Caco-2 (cell line): ENCODE results near the gene B9D2. TPM values are rescaled to one million over a fixed set of nuclear protein-coding genes. Genes with fewer than 3 reads are reported as not detected.
A peak's percentile ranks its signal among the peaks of the same experiment; 100 is the strongest.

Experiments
- Bru-seq: library from RNA; stranded (reverse); fragments of 400-500 nt; gene quantifications from one replicate; lab custom pipeline; 2021; lab: Mats Ljungman, UMichigan
- BruChase-seq, 2 experiments: library from RNA; stranded (reverse); fragments of 400-500 nt; gene quantifications; one replicate each; lab custom pipeline; 2021; lab: Mats Ljungman, UMichigan
- BruUV-seq: library from RNA; stranded (reverse); fragments of 400-500 nt; replicated peaks from 2 replicates; lab custom pipeline; 2021; lab: Mats Ljungman, UMichigan
- CTCF ChIA-PET: fragments of 300-600 bp; sonication (Branson Sonifier 250); formaldehyde crosslinking; loops from one replicate; lab custom pipeline; 2022; ENCODE audit warnings: antibody characterized with exemption; lab: Charles Lee
- POLR2A ChIA-PET: fragments of 300-600 bp; sonication (Branson Sonifier 250); formaldehyde crosslinking; loops from one replicate; lab custom pipeline; 2022; ENCODE audit warnings: antibody characterized with exemption; lab: Charles Lee
- DNase-seq, 2 experiments: peaks; one replicate each; pipeline versions ENCODE4 v3.0.0 to v3.0.0-alpha.2; 2020 to 2022
- H3K27me3 ChIP-seq: replicated peaks from 2 replicates; pipeline ENCODE4 v1.6.0; 2011; ENCODE audit warnings: low read length; ENCODE audit not compliant: control insufficient read depth, insufficient read depth
- H3K36me3 ChIP-seq: 2 replicates; pipeline ENCODE4 v1.5.1; 2011; ENCODE audit warnings: low read length; ENCODE audit not compliant: control insufficient read depth, insufficient read depth
- H3K4me1 ChIP-seq: fragments of 250-450 bp; sonication (Bioruptor Pico); 2 replicates; pipeline ENCODE4 v1.5.1; 2020; ENCODE audit warnings: mild to moderate bottlenecking
- H3K4me3 ChIP-seq: 2 replicates; pipeline ENCODE4 v1.5.1; 2011; ENCODE audit warnings: low read depth, mild to moderate bottlenecking, control low read depth, low read length
- H3K9me3 ChIP-seq: fragments of 250-450 bp; sonication (Bioruptor Pico); 2 replicates; pipeline ENCODE4 v1.5.1; 2020; ENCODE audit warnings: mild to moderate bottlenecking, moderate library complexity
- H3K27ac Mint-ChIP-seq: one replicate; pipeline ENCODE4 v1.8.0; 2022; ENCODE audit warnings: mixed read lengths; ENCODE audit not compliant: unreplicated experiment
- H3K27me3 Mint-ChIP-seq: one replicate; pipeline ENCODE4 v1.8.0; 2022; ENCODE audit warnings: mixed read lengths; ENCODE audit not compliant: insufficient read depth, unreplicated experiment
- H3K36me3 Mint-ChIP-seq: one replicate; pipeline ENCODE4 v1.8.0; 2022; ENCODE audit warnings: mild to moderate bottlenecking, mixed read lengths; ENCODE audit not compliant: insufficient read depth, unreplicated experiment
- H3K4me1 Mint-ChIP-seq: one replicate; pipeline ENCODE4 v1.8.0; 2022; ENCODE audit warnings: low read depth, mixed read lengths; ENCODE audit not compliant: unreplicated experiment
- H3K4me3 Mint-ChIP-seq: one replicate; pipeline ENCODE4 v1.8.0; 2022; ENCODE audit warnings: mild to moderate bottlenecking, moderate library complexity, mixed read lengths; ENCODE audit not compliant: unreplicated experiment
- H3K9me3 Mint-ChIP-seq: one replicate; pipeline ENCODE4 v1.8.0; 2022; ENCODE audit warnings: mixed read lengths; ENCODE audit not compliant: unreplicated experiment
- intact Hi-C: fragments of 100-400 bp; cut with micrococcal nuclease; formaldehyde crosslinking; loops from one replicate; pipeline ENCODE4 v1.10.0; 2022; ENCODE audit not compliant: unreplicated experiment
- long read RNA-seq: library from polyadenylated mRNA; stranded (forward); transcript quantifications from one replicate; pipeline ENCODE4 v2.0.0, GENCODE V29; 2022
- total RNA-seq: library from RNA; stranded (reverse); gene quantifications from 2 replicates; pipeline ENCODE4 v1.2.3, GENCODE V29; 2022
- TF ChIP-seq, protein P1 (sequence below), 2 experiments: fragments of 200-600 bp in 1 of 2; IDR thresholded peaks; 1 replicate in 1 of 2; 2 replicates in 1 of 2; pipeline versions ENCODE4 v1.5.1 to v1.8.0; 2011 to 2022; ENCODE audit warnings: antibody characterized with exemption in 1 of 2, control low read depth in 1 of 2, inconsistent platforms in 1 of 2, low read depth in 1 of 2, low read length in 1 of 2, mild to moderate bottlenecking in 1 of 2, moderate library complexity in 1 of 2; ENCODE audit not compliant: insufficient read depth in 1 of 2, severe bottlenecking in 1 of 2, unreplicated experiment in 1 of 2

B9D2 gene, protein sequence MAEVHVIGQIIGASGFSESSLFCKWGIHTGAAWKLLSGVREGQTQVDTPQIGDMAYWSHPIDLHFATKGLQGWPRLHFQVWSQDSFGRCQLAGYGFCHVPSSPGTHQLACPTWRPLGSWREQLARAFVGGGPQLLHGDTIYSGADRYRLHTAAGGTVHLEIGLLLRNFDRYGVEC
- 3.6 and 4.0 TPM in 2 replicates for total RNA-seq
- percentile 45 among the genes with signal in this experiment for Bru-seq, nascent RNA
- BruChase-seq, experiment 1, labeled RNA remaining after a 2-hour chase = percentile 43 among the genes with signal in this experiment
- BruChase-seq, experiment 2, labeled RNA remaining after a 6-hour chase = percentile 36 among the genes with signal in this experiment
- long read RNA-seq, transcript B9D2-201 (4 exons, 1,027 nt) = major isoform, 5 of 9 reads
- long read RNA-seq, partial matches to known transcripts = 2 of 9 reads
- long read RNA-seq, other reads (novel, unspliced or antisense) = 2 of 9 reads

DNA sequence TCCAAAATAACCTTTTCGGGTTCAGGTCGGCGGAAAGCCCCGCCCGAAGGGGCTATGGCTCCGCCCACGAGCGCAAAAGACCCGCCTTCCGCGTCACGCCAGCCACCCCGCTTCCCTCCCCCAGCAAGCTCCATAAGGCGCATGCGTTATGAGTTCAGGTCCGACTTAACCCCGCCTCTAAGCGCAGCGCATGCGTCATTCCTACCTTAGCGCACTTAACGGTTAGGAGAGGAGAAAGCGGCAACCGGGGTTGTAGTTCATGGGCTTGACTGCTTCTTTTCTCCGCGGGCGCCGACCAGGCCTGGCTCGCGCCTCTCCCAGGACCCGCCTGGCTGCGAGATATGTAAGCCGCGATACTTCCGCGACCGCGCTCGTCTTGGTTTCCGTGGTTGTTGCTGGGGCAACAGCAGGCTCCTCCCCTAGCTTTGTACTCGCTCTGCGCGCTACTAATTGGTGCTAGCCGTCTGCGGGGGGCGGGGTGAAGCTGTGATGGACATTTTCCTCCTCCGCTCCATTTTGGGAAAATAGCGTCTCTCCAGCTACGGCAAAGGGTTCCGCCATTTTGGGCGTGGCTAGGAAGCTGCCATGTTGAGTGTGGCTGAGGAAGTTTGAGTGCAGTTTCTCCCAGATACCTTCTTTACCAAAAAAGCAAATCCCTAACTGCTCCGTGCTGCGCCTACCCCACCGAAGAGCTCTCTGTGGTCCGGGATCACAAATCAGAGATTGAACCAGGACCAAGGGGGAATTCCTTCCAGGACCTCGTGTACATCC is at the start of gene B9D2:
Gene B9D2 (minus strand): TSS at position 397 of the 771 bp plus-strand sequence. CDS start 630 bp downstream, outside the sequence.
- Mint-ChIP-seq H3K27ac (peak within 1 kb of the TSS; percentile 93), H3K4me1 (no peaks in the 10 kb centered on the region), H3K4me3 (peak within 1 kb of the TSS; percentile 85), H3K36me3 (peaks cover 15% of the 10 kb centered on the region), H3K9me3 (no peaks in the 10 kb centered on the region), H3K27me3 (no peaks in the 10 kb centered on the region)
- DNase-seq = peak; percentile 98 to 99
- TF ChIP-seq, protein P1, sequence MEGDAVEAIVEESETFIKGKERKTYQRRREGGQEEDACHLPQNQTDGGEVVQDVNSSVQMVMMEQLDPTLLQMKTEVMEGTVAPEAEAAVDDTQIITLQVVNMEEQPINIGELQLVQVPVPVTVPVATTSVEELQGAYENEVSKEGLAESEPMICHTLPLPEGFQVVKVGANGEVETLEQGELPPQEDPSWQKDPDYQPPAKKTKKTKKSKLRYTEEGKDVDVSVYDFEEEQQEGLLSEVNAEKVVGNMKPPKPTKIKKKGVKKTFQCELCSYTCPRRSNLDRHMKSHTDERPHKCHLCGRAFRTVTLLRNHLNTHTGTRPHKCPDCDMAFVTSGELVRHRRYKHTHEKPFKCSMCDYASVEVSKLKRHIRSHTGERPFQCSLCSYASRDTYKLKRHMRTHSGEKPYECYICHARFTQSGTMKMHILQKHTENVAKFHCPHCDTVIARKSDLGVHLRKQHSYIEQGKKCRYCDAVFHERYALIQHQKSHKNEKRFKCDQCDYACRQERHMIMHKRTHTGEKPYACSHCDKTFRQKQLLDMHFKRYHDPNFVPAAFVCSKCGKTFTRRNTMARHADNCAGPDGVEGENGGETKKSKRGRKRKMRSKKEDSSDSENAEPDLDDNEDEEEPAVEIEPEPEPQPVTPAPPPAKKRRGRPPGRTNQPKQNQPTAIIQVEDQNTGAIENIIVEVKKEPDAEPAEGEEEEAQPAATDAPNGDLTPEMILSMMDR (IDR thresholded peaks at IDR 0.05; ENCODE audit: insufficient read depth in 1 of 2, low read depth in 1 of 2, low read length in 1 of 2, severe bottlenecking in 1 of 2, unreplicated experiment in 1 of 2) = no peak
- BruUV-seq = TSS peak; percentile 81
- Histone ChIP-seq H3K9me3 (no peaks in the 10 kb centered on the region), H3K36me3 (no peaks in the 10 kb centered on the region), H3K4me3 (peak within 1 kb of the TSS; percentile 73), H3K27me3 (no peaks in the 10 kb centered on the region), H3K4me1 (peaks cover 10% of the 10 kb centered on the region)
- POLR2A ChIA-PET = interaction anchor here (0.6 to 1.8 kb wide), 14 partner anchors 8 to 712 kb away, joined by 3 to 34 read pairs (median 4); partner anchors contain the start of genes DMAC2, HNRNPUL1, RPS19 and TGFB1
- CTCF ChIA-PET = interaction anchor here (0.5 to 3.0 kb wide), 13 partner anchors 9 to 835 kb away, joined by 3 to 31 read pairs (median 4); partner anchors contain the start of gene ERFL
- intact Hi-C loops = loop anchor here (1.0 to 2.0 kb wide), 3 partner anchors 10 to 75 kb away; partner anchors contain the start of genes BCKDHA, DMAC2 and EXOSC5

DNA sequence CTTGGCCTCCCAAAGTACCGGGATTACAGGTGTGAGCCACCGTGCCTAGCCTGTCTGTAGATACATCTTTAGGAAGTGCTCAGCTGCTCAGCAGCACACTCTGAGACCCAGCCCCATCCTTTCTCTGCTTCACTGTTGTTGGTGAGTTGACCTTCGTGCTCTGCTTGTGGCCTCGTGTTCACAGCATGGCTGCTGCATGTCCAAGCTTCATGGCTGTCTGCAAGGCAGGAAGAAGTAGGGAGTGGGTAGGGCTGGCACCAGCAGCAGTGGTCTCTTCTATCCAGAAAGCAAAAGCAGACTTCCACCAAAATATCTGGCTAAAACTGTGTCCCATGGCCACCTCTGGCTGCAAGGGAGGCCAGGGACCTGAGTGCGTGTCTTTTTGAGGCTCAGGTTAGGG is 49.0 kb upstream of the B9D2 start:
- BruUV-seq = no TSS peak
- no peaks in the 10 kb centered on the region for H3K9me3 ChIP-seq
- intact Hi-C loops = no loop called here
- H3K4me1 Mint-ChIP-seq = peaks cover 16% of the 10 kb centered on the region
- H3K27me3 Mint-ChIP-seq = no peaks in the 10 kb centered on the region
- peaks cover 27% of the 10 kb centered on the region for H3K36me3 Mint-ChIP-seq
- H3K9me3 Mint-ChIP-seq = no peaks in the 10 kb centered on the region
- POLR2A ChIA-PET = no interaction called here
- H3K27ac Mint-ChIP-seq = no peak overlapping the region
- H3K36me3 ChIP-seq = peaks cover 2% of the 10 kb centered on the region; the same call in 1 of the 2 replicates
- no peak overlapping the region for H3K4me3 ChIP-seq
- peaks cover 15% of the 10 kb centered on the region for H3K4me1 ChIP-seq
- no peaks in the 10 kb centered on the region for H3K27me3 ChIP-seq
- no peak for DNase-seq
- no peak overlapping the region for H3K4me3 Mint-ChIP-seq
- TF ChIP-seq, protein P1 (IDR thresholded peaks at IDR 0.05; ENCODE audit: insufficient read depth in 1 of 2, low read depth in 1 of 2, low read length in 1 of 2, severe bottlenecking in 1 of 2, unreplicated experiment in 1 of 2) = no peak
- CTCF ChIA-PET = no interaction called here

DNA sequence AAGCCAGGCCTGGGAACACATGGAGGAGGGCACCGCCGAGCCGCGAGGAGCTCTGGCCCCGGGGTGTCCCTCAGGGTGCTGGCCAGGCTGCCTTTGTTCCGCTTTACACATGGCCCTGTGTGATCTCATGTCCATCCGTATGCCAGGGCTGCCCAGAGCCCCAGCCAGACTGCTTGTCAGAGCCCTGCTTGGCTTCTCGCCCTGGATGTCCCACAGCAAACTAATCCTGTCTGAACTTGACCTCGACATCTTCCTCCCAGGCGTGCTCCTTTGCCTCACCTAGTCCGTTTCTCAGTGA is 48.0 kb upstream of the B9D2 start:
- H3K27me3 ChIP-seq = no peaks in the 10 kb centered on the region
- no peak overlapping the region for H3K4me3 ChIP-seq
- Mint-ChIP-seq H3K27me3 (no peaks in the 10 kb centered on the region), H3K27ac (no peak overlapping the region), H3K36me3 (peaks cover 27% of the 10 kb centered on the region), H3K4me3 (no peak overlapping the region), H3K4me1 (peaks cover 16% of the 10 kb centered on the region), H3K9me3 (no peaks in the 10 kb centered on the region)
- intact Hi-C loops = no loop called here
- no peak for DNase-seq
- POLR2A ChIA-PET = no interaction called here
- TF ChIP-seq, protein P1 (IDR thresholded peaks at IDR 0.05; ENCODE audit: insufficient read depth in 1 of 2, low read depth in 1 of 2, low read length in 1 of 2, severe bottlenecking in 1 of 2, unreplicated experiment in 1 of 2) = no peak
- H3K4me1 ChIP-seq = peaks cover 15% of the 10 kb centered on the region
- H3K9me3 ChIP-seq = no peaks in the 10 kb centered on the region
- CTCF ChIA-PET = no interaction called here
- no TSS peak for BruUV-seq
- peaks cover 2% of the 10 kb centered on the region; the same call in 1 of the 2 replicates for H3K36me3 ChIP-seq
